ENCODE data around the gene PPP1R3E. TPM values are rescaled to one million over a fixed set of nuclear protein-coding genes. Genes with fewer than 3 reads are reported as not detected.

The PPP1R3E gene
- total RNA-seq, 1 experiment from 2014 or later = 3.9 TPM

DNA sequence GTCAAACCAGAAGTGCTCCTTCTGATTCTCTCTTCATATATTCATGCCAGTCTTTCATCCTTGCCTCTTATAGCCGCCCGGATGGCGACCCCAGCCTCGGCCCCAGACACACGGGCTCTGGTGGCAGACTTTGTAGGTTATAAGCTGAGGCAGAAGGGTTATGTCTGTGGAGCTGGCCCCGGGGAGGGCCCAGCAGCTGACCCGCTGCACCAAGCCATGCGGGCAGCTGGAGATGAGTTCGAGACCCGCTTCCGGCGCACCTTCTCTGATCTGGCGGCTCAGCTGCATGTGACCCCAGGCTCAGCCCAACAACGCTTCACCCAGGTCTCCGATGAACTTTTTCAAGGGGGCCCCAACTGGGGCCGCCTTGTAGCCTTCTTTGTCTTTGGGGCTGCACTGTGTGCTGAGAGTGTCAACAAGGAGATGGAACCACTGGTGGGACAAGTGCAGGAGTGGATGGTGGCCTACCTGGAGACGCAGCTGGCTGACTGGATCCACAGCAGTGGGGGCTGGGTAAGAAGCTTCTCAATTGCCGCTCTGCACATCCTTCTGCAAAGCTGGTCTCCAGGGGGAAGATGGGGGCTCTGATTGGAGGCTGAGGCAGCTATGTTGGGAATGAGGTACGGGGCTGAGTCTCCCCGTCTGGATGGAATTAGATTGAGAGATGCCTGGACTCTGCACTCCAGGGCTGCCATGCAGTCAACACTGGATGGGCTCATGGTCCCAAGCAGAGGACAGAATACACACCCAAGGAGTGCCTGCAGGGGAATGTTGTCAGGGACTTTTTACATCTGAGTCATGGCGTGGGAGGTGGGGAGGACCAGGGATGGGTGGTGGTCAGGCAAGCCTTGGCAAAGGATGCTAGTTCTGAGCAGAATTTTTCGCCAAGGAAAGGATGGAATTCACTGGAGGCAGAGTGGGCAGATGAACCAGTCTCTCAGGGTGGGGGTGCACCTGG, 5.3 kb upstream of the PPP1R3E start:
- TF ChIP-seq, protein P1, sequence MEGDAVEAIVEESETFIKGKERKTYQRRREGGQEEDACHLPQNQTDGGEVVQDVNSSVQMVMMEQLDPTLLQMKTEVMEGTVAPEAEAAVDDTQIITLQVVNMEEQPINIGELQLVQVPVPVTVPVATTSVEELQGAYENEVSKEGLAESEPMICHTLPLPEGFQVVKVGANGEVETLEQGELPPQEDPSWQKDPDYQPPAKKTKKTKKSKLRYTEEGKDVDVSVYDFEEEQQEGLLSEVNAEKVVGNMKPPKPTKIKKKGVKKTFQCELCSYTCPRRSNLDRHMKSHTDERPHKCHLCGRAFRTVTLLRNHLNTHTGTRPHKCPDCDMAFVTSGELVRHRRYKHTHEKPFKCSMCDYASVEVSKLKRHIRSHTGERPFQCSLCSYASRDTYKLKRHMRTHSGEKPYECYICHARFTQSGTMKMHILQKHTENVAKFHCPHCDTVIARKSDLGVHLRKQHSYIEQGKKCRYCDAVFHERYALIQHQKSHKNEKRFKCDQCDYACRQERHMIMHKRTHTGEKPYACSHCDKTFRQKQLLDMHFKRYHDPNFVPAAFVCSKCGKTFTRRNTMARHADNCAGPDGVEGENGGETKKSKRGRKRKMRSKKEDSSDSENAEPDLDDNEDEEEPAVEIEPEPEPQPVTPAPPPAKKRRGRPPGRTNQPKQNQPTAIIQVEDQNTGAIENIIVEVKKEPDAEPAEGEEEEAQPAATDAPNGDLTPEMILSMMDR (conservative IDR thresholded peaks at IDR 0.05) = no peak
- Mint-ChIP-seq H3K4me3 (peak overlapping the region; percentile 90 to 91), H3K36me3 (ENCODE audit: insufficient read depth in 1 of 3, low read depth in 3 of 3) (peaks cover 25 to 26% (median 25%) of the 10 kb centered on the region in 3 experiments), H3K4me1 (peaks cover 18 to 23% of the 10 kb centered on the region in 2 experiments), H3K27me3 (ENCODE audit: low read depth) (peaks cover 12% of the 10 kb centered on the region), H3K9me3 (no peaks in the 10 kb centered on the region), H3K27ac (peak overlapping the region in 1 of 3 experiments; percentile 76; a peak in 2 of 7 replicates)
- Histone ChIP-seq H3K4ac (ENCODE audit: low read depth, low read length) (no peak overlapping the region), H3K23ac (ENCODE audit: insufficient read length, low read depth, low read length) (no peak overlapping the region), H3K27me3 (ENCODE audit: insufficient read depth, low read length) (no peaks in the 10 kb centered on the region; the same call in 1 of the 2 replicates), H2BK15ac (ENCODE audit: low read depth, low read length) (no peak overlapping the region), H3K4me2 (ENCODE audit: insufficient read depth, insufficient read length, low read length) (peak overlapping the region; percentile 90), H4K20me1 (ENCODE audit: control insufficient read depth, insufficient read depth, insufficient read length) (no peaks in the 10 kb centered on the region), H3K18ac (ENCODE audit: insufficient read length, low read depth, low read length) (no peak overlapping the region), H2BK120ac (ENCODE audit: low read depth, low read length, poor library complexity, severe bottlenecking) (no peak overlapping the region), H4K8ac (replicated peaks; ENCODE audit: insufficient read length, low read depth, low read length) (no peak overlapping the region), H2BK20ac (ENCODE audit: low read depth, low read length, poor library complexity, severe bottlenecking) (no peak overlapping the region), H3K9me3 (ENCODE audit: control insufficient read depth, low read depth, low read length) (no peaks in the 10 kb centered on the region), H3T11ph (ENCODE audit: low read length) (no peak overlapping the region), H3K56ac (ENCODE audit: insufficient read length, low read depth, low read length) (no peak overlapping the region), H3K27ac (ENCODE audit: insufficient read length, low read depth, low read length) (no peak overlapping the region), H4K91ac (ENCODE audit: insufficient read length, low read depth, low read length) (no peak overlapping the region), H3K9ac (ENCODE audit: extremely low read depth, insufficient read length, low read length) (no peak overlapping the region), H4K5ac (ENCODE audit: insufficient read length, low read depth, low read length) (no peak overlapping the region), H3K79me1 (ENCODE audit: insufficient read depth, low read depth, low read length, poor library complexity, severe bottlenecking) (peaks cover 6% of the 10 kb centered on the region), H2AK5ac (ENCODE audit: insufficient read length, low read length) (no peak overlapping the region), H2BK5ac (ENCODE audit: insufficient read length, low read length) (no peak overlapping the region), H3K79me2 (ENCODE audit: insufficient read depth, low read length) (no peaks in the 10 kb centered on the region), H3K14ac (ENCODE audit: insufficient read depth, low read length) (no peak overlapping the region), H3K4me1 (ENCODE audit: insufficient read depth, low read length) (no peaks in the 10 kb centered on the region; the same call in 1 of the 2 replicates), H2BK12ac (ENCODE audit: insufficient read length, low read depth, low read length) (no peak overlapping the region), H2AFZ (ENCODE audit: low read length) (no peak overlapping the region), H3K23me2 (ENCODE audit: insufficient read length, low read depth, low read length, poor library complexity, severe bottlenecking) (peaks cover 9% of the 10 kb centered on the region)
- DNase-seq = no peak
- no CpG with 5 or more reads among the region's 22 CpGs for WGBS (ENCODE audit: extremely low coverage, insufficient read length, low lambda C conversion rate)

All from H9 (cell line).